Osteoblast (primary cell): ENCODE results near the gene CIB2. TPM values are rescaled to one million over a fixed set of nuclear protein-coding genes. Genes with fewer than 3 reads are reported as not detected.

ENCODE experiments used
- DNase-seq: peaks from one replicate; pipeline ENCODE4 v3.0.0; 2011; ENCODE audit warnings: low spot score, mixed read lengths; ENCODE audit not compliant: insufficient read length; ENCODE audit errors: missing footprints
- H2AFZ ChIP-seq: 2 replicates; pipeline ENCODE4 v1.6.0; 2011; ENCODE audit warnings: mild to moderate bottlenecking, low read length
- H3K27ac ChIP-seq: 2 replicates; pipeline ENCODE4 v1.5.1; 2011; ENCODE audit warnings: mild to moderate bottlenecking, low read depth, low read length, moderate library complexity
- H3K27me3 ChIP-seq: 2 replicates; pipeline ENCODE4 v1.6.0; 2012; ENCODE audit warnings: mild to moderate bottlenecking, control low read depth, inconsistent platforms, low read length, moderate library complexity; ENCODE audit not compliant: insufficient read depth
- H3K36me3 ChIP-seq: 2 replicates; pipeline ENCODE4 v1.5.1; 2011; ENCODE audit warnings: mild to moderate bottlenecking, low read length, control low read depth, moderate library complexity; ENCODE audit not compliant: insufficient read depth
- H3K4me1 ChIP-seq: 2 replicates; pipeline ENCODE4 v1.5.1; 2011; ENCODE audit warnings: mild to moderate bottlenecking, low read length, control low read depth, moderate library complexity; ENCODE audit not compliant: insufficient read depth
- H3K4me2 ChIP-seq: 2 replicates; pipeline ENCODE4 v1.6.0; 2011; ENCODE audit warnings: mild to moderate bottlenecking, low read length; ENCODE audit not compliant: insufficient read depth
- H3K4me3 ChIP-seq: fragments of 200-600 bp; sonication (generic); 3 replicates; pipeline ENCODE4 v1.5.1; 2012; ENCODE audit warnings: mild to moderate bottlenecking, low read length, inconsistent platforms; ENCODE audit not compliant: insufficient read depth
- H3K79me2 ChIP-seq: 2 replicates; pipeline ENCODE4 v1.6.0; 2012; ENCODE audit warnings: mild to moderate bottlenecking, low read length, control low read depth, inconsistent platforms; ENCODE audit not compliant: insufficient read depth
- H3K9me3 ChIP-seq: 2 replicates; pipeline ENCODE4 v1.5.1; 2011; ENCODE audit warnings: low read depth, low read length, control low read depth
- H4K20me1 ChIP-seq: 2 replicates; pipeline ENCODE4 v1.6.0; 2012; ENCODE audit warnings: mild to moderate bottlenecking, low read length, control low read depth; ENCODE audit not compliant: insufficient read depth
- total RNA-seq: library from RNA; depleted of rRNA; stranded (reverse); fragments of >200 nt; gene quantifications from 2 replicates; pipeline ENCODE4 v1.2.3, GENCODE V29; 2012
- TF ChIP-seq, protein P1 (sequence below): IDR thresholded peaks from 2 replicates; pipeline ENCODE4 v1.5.1; 2011; ENCODE audit warnings: mild to moderate bottlenecking, low read depth, low read length, moderate library complexity; ENCODE audit errors: extremely low read depth

CIB2 gene
- total RNA-seq, 1 donor = 2.2 TPM

DNA sequence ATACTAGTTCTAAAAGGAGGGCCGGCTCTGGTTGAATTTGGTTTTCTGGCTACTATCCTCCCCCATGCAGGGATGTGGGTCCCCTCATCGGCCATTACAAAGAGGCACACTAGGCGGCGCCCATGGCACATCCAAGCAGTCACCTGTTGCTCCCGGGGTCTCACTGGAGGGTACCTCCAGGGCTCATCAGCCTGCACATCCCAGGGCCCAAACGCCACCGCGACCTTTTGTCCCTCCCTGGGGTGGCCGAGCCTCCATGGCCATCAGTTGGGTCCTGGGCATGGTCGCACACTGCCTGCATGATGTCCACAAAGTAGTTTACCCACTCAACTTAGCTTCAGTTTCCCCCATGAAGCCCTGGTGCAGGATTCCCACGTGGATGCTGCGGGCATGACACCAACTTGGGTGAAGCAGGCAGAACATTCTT is 46.2 kb upstream of the CIB2 start:
- H3K4me3 ChIP-seq = no peak overlapping the region
- TF ChIP-seq, protein P1, sequence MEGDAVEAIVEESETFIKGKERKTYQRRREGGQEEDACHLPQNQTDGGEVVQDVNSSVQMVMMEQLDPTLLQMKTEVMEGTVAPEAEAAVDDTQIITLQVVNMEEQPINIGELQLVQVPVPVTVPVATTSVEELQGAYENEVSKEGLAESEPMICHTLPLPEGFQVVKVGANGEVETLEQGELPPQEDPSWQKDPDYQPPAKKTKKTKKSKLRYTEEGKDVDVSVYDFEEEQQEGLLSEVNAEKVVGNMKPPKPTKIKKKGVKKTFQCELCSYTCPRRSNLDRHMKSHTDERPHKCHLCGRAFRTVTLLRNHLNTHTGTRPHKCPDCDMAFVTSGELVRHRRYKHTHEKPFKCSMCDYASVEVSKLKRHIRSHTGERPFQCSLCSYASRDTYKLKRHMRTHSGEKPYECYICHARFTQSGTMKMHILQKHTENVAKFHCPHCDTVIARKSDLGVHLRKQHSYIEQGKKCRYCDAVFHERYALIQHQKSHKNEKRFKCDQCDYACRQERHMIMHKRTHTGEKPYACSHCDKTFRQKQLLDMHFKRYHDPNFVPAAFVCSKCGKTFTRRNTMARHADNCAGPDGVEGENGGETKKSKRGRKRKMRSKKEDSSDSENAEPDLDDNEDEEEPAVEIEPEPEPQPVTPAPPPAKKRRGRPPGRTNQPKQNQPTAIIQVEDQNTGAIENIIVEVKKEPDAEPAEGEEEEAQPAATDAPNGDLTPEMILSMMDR = peak; percentile 75
- DNase-seq = peak; percentile 86

GRCh38 chr15:78175330-78175729 is 44.1 kb upstream of the CIB2 start:
- Histone ChIP-seq H3K4me1 (no peaks in the 10 kb centered on the region), H3K79me2 (no peaks in the 10 kb centered on the region), H3K27ac (no peak overlapping the region), H3K36me3 (peaks cover 18% of the 10 kb centered on the region), H3K27me3 (no peaks in the 10 kb centered on the region), H3K4me2 (no peak overlapping the region), H4K20me1 (no peaks in the 10 kb centered on the region), H2AFZ (no peak overlapping the region), H3K9me3 (no peaks in the 10 kb centered on the region), H3K4me3 (no peak overlapping the region)
- no peak for DNase-seq
- TF ChIP-seq, protein P1 = no peak

More for the DNA sequence above, 46.2 kb upstream of the CIB2 start:
- no peaks in the 10 kb centered on the region for H3K4me1 ChIP-seq
- H3K9me3 ChIP-seq = no peaks in the 10 kb centered on the region
- no peak overlapping the region for H2AFZ ChIP-seq
- no peaks in the 10 kb centered on the region for H3K36me3 ChIP-seq
- no peaks in the 10 kb centered on the region for H3K79me2 ChIP-seq
- no peak overlapping the region for H3K27ac ChIP-seq
- no peaks in the 10 kb centered on the region for H3K27me3 ChIP-seq
- H3K4me2 ChIP-seq = no peak overlapping the region
- H4K20me1 ChIP-seq = no peaks in the 10 kb centered on the region

- H3K79me2 ChIP-seq = no peaks in the 10 kb centered on the region
- no peaks in the 10 kb centered on the region for H3K9me3 ChIP-seq
- no peaks in the 10 kb centered on the region for H4K20me1 ChIP-seq
- H3K27me3 ChIP-seq = no peaks in the 10 kb centered on the region
- no peak overlapping the region for H2AFZ ChIP-seq
- TF ChIP-seq, protein P1 = no peak
- H3K4me3 ChIP-seq = no peak overlapping the region
- H3K36me3 ChIP-seq = peaks cover 26% of the 10 kb centered on the region
- DNase-seq = no peak
- H3K4me1 ChIP-seq = no peaks in the 10 kb centered on the region
- H3K4me2 ChIP-seq = no peak overlapping the region
- H3K27ac ChIP-seq = no peak overlapping the region
Measured at GRCh38 chr15:78174401-78174800, 43.2 kb upstream of the CIB2 start.

DNA sequence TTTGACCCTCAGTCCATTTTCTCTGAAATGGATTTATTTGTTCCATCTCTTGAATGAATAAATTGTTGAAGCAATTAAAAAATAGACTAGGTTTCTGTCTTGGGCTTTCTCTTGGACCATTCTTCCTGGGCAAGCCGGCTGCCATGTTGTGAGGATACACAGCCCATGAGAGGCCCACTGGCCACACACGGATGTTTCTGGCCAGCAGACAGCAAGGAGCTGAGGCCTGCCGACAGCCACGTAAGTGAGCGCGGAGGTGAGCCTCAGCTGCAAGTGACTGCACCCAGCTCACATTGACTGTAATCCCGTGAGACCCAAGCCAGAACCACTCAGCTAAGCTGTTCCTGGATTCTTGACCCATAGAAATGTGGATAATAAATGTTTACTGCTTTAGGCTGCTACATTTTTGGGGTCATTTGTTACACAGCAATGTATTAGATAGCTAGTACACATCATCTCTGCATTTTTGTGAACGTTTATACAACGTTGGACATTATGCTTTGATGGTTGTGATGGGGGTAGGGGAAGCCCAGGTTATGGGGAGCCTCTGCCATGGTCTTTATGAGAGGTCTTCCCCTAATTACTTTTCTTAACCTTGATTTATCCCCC is 40.7 kb upstream of the CIB2 start:
- no peaks in the 10 kb centered on the region for H3K9me3 ChIP-seq
- no peak overlapping the region for H3K4me3 ChIP-seq
- no peaks in the 10 kb centered on the region for H3K4me1 ChIP-seq
- no peaks in the 10 kb centered on the region for H3K79me2 ChIP-seq
- no peaks in the 10 kb centered on the region for H3K27me3 ChIP-seq
- no peak overlapping the region for H3K27ac ChIP-seq
- H3K36me3 ChIP-seq = peaks cover 43% of the 10 kb centered on the region
- H4K20me1 ChIP-seq = no peaks in the 10 kb centered on the region
- no peak for DNase-seq
- no peak overlapping the region for H3K4me2 ChIP-seq
- TF ChIP-seq, protein P1 = no peak
- no peak overlapping the region for H2AFZ ChIP-seq
